Mesodermal cell (in vitro differentiated cells): Measurements from ENCODE around the gene GGCX.
"Not testable (repeated sequence)": the region's sequence is repeated elsewhere in the genome, so short reads cannot be mapped to it uniquely, and the experiment has no call there.

Source experiments
- H3K27ac ChIP-seq: 2 replicates; pipeline ENCODE4 v1.7.0; 2013; ENCODE audit warnings: mild to moderate bottlenecking, low read depth, low read length, moderate library complexity; ENCODE audit not compliant: severe bottlenecking
- H3K36me3 ChIP-seq: 2 replicates; pipeline ENCODE4 v1.7.1; 2013; ENCODE audit warnings: mild to moderate bottlenecking, low read length, moderate library complexity; ENCODE audit not compliant: control insufficient read depth, insufficient read depth
- H3K4me1 ChIP-seq: one replicate; pipeline ENCODE4 v1.7.1; 2013; ENCODE audit warnings: mild to moderate bottlenecking, low read length; ENCODE audit not compliant: insufficient read depth, control insufficient read depth, poor library complexity, severe bottlenecking
- H3K4me3 ChIP-seq: 2 replicates; pipeline ENCODE4 v1.7.0; 2013; ENCODE audit warnings: low read length, control low read depth, mild to moderate bottlenecking; ENCODE audit not compliant: insufficient read depth, poor library complexity, severe bottlenecking; ENCODE audit errors: extremely low read depth
- H3K9me3 ChIP-seq: 2 replicates; pipeline ENCODE4 v1.7.1; 2013; ENCODE audit warnings: mild to moderate bottlenecking, low read length, moderate library complexity; ENCODE audit not compliant: control insufficient read depth
- WGBS, 2 experiments: methylation state at CpG; one replicate each; pipeline ENCODE4 v1.1.5; 2013; ENCODE audit warnings: missing lambda C conversion rate in 2 of 2; ENCODE audit not compliant: insufficient coverage in 2 of 2; 5-methylcytosine and 5-hydroxymethylcytosine counted together

Gene GGCX

GRCh38 chr2:85549095-85549494 is 12.2 kb downstream of the GGCX start:
- no peaks in the 10 kb centered on the region for H3K9me3 ChIP-seq
- peaks cover 94% of the 10 kb centered on the region for H3K36me3 ChIP-seq
- no peak overlapping the region for H3K4me3 ChIP-seq
- H3K27ac ChIP-seq: no peak overlapping the region
- 95 to 96% methylated on average over 7 to 9 of the region's 10 CpGs for WGBS, 2 experiments
- H3K4me1 ChIP-seq: peaks cover 18% of the 10 kb centered on the region

DNA sequence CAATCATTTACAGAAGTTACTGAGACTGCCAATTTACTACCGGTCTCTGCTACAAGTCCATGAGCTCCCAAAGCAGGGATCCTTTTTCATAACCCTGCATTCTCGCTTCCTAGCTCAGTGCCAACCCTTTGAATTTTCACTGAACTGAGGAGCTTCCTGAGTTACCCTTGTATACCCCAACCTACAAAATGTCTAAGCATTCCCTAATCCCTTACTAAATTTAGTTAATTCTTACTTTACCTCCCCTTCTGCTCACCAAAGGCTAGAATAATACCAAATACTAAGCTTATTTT is 12.7 kb downstream of the GGCX start:
- H3K4me1 ChIP-seq: peaks cover 18% of the 10 kb centered on the region
- no peaks in the 10 kb centered on the region for H3K9me3 ChIP-seq
- WGBS, 2 experiments: 100% methylated on average over 2 of the region's 2 CpGs
- H3K36me3 ChIP-seq: peaks cover 95% of the 10 kb centered on the region
- H3K4me3 ChIP-seq: no peak overlapping the region
- H3K27ac ChIP-seq: no peak overlapping the region

DNA sequence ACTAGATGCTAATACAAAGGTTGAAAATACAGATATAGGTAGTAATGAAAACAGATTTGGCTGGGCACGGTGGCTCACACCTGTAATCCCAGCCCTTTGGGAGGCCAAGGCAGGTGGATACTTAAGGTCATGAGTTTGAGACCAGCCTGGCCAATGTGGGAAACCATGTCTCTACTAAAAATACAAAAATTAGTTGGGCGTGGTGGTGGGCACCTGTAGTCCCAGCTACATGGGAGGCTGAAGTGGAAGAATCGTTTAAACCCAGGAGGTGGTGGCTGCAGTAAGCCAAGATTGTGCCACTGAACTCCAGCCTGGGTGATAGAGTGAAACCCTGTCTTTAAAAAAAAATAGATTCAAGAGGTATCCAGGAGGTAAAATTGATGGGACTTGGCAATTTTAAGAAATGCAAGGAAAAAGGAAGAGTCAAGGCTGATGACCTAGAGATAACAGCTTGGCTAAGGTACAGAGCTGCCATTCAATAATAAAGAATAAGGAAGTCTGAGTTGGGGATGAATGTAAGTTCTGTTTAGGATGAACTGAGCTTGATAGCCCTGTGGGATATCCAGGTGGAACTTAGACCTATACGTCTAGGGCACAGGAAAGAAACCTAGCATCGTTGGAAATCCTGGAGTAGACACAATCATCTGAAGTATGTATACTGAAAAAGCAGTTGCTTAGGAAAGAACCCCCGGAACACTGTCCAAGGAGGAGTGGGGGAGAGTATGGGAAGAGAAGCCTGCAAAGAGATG is 13.3 kb downstream of the GGCX start:
- 96 to 97% methylated on average over 5 to 6 of the region's 6 CpGs for WGBS, 2 experiments
- H3K36me3 ChIP-seq: peaks cover 95% of the 10 kb centered on the region
- no peaks in the 10 kb centered on the region for H3K9me3 ChIP-seq
- H3K27ac ChIP-seq: no peak overlapping the region
- peaks cover 18% of the 10 kb centered on the region for H3K4me1 ChIP-seq
- H3K4me3 ChIP-seq: no peak overlapping the region

DNA sequence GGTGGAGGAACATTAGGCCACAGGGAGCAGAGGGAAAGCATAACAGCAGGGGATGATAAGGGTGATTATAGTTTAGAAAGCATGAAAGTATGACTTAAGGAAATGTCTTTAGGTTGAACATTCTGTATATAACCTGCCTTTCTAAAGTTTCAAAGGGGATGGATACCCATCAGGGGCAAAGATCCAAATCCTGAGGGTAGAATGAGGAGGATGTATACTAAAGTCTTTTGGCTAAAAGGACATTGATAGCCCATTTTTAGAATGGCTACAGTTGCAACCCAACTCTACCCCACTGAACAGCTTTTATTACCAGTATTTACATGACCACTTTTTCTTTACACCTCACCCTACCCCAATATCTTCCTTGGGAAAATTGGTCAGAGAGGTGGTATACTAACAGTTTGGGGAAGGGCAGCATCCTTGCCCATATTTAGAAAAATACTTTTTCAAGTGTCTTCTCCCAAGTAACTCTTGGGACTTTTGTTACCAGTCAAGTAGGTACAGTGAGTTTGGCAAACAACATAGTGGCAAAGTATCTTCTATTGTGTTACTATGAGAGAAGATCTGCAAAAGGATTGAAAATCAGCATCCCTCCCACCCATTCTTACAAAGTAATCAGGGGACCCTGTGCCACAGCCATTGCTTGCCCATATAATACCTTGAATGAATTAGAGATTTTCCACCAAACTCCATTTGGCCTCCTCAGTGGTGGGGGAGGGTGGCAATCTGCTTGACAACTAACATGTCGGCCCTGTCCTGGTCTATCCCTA is 14.0 kb downstream of the GGCX start:
- peak overlapping the region; percentile 23 for H3K27ac ChIP-seq
- H3K4me1 ChIP-seq: peaks cover 18% of the 10 kb centered on the region
- no peaks in the 10 kb centered on the region for H3K9me3 ChIP-seq
- no CpG with 5 or more reads among the region's 1 CpG for WGBS, 2 experiments
- H3K36me3 ChIP-seq: peaks cover 95% of the 10 kb centered on the region
- H3K4me3 ChIP-seq: no peak overlapping the region

GRCh38 chr2:85545780-85546240 is 15.5 kb downstream of the GGCX start:
- no peaks in the 10 kb centered on the region for H3K9me3 ChIP-seq
- H3K4me3 ChIP-seq: no peak overlapping the region
- peaks cover 96% of the 10 kb centered on the region for H3K36me3 ChIP-seq
- 100% methylated on average over 1 to 2 of the region's 5 CpGs for WGBS, 2 experiments
- no peak overlapping the region for H3K27ac ChIP-seq
- H3K4me1 ChIP-seq: peaks cover 25% of the 10 kb centered on the region

GRCh38 chr2:85544915-85545779 is 16.1 kb downstream of the GGCX start:
- not testable (repeated sequence) for H3K9me3 ChIP-seq, H3K27ac ChIP-seq, H3K4me3 ChIP-seq
- 100% methylated on average over 1 of the region's 5 CpGs; no CpG with 5 or more reads in 1 of the 2 experiments for WGBS, 2 experiments
- Histone ChIP-seq H3K4me1 (peaks cover 22% of the 10 kb centered on the region), H3K36me3 (peaks cover 96% of the 10 kb centered on the region)

GRCh38 chr2:85544254-85544691 is 17.0 kb downstream of the GGCX start:
- peaks cover 15% of the 10 kb centered on the region for H3K4me1 ChIP-seq
- peaks cover 91% of the 10 kb centered on the region for H3K36me3 ChIP-seq

DNA sequence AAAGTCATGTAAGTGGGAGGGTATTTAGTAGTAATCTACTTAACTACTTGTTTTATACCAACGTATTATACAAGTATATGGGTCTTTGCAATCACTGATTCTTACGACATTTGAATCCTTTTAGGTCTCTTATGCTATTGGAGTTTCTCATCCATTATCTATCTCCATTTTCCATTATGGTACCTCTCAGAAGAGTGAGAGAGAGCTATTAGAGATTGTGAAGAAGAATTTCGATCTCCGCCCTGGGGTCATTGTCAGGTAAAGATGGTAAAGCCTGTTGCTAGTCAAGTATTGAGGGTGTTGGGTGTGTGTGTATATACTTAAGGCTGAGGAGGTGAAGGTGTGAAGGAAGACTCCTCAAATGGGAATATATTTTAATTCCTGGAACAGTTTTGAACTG is 18.5 kb downstream of the GGCX start:
- H3K27ac ChIP-seq: no peak overlapping the region
- no peak overlapping the region for H3K4me3 ChIP-seq
- H3K9me3 ChIP-seq: no peaks in the 10 kb centered on the region
- 100% methylated on average over 2 of the region's 4 CpGs for WGBS, 2 experiments
- H3K36me3 ChIP-seq: peaks cover 78% of the 10 kb centered on the region
- peaks cover 8% of the 10 kb centered on the region for H3K4me1 ChIP-seq

More at GRCh38 chr2:85544254-85544691, 17.0 kb downstream of the GGCX start:
- H3K4me3 ChIP-seq, H3K9me3 ChIP-seq: not testable (repeated sequence)
- peak overlapping the region; percentile 18 for H3K27ac ChIP-seq
- WGBS, 2 experiments: 95% methylated on average over 3 of the region's 3 CpGs; no CpG with 5 or more reads in 1 of the 2 experiments

- Histone ChIP-seq H3K9me3 (no peaks in the 10 kb centered on the region), H3K4me1 (peaks cover 12% of the 10 kb centered on the region), H3K27ac (no peak overlapping the region), H3K4me3 (peak overlapping the region; percentile 86), H3K36me3 (peaks cover 70% of the 10 kb centered on the region)
- WGBS, 2 experiments: 100% methylated on average over 3 of the region's 5 CpGs; no CpG with 5 or more reads in 1 of the 2 experiments
These were observed 19.4 kb downstream of the GGCX start for GRCh38 chr2:85541753-85542457.

GRCh38 chr2:85541262-85541661 is 20.0 kb downstream of the GGCX start:
- Histone ChIP-seq H3K27ac (no peak overlapping the region), H3K4me1 (peaks cover 18% of the 10 kb centered on the region), H3K9me3 (no peaks in the 10 kb centered on the region), H3K36me3 (peaks cover 63% of the 10 kb centered on the region), H3K4me3 (peak overlapping the region; percentile 86)
- 92 to 97% methylated on average over 2 to 3 of the region's 4 CpGs for WGBS, 2 experiments
